ENCODE results near the gene USP31. TPM values are rescaled to one million over a fixed set of nuclear protein-coding genes. Genes with fewer than 3 reads are reported as not detected.
A peak's percentile ranks its signal among the peaks of the same experiment; 100 is the strongest.

The USP31 gene
- 12.9 and 21.3 TPM in 2 replicates for total RNA-seq

DNA sequence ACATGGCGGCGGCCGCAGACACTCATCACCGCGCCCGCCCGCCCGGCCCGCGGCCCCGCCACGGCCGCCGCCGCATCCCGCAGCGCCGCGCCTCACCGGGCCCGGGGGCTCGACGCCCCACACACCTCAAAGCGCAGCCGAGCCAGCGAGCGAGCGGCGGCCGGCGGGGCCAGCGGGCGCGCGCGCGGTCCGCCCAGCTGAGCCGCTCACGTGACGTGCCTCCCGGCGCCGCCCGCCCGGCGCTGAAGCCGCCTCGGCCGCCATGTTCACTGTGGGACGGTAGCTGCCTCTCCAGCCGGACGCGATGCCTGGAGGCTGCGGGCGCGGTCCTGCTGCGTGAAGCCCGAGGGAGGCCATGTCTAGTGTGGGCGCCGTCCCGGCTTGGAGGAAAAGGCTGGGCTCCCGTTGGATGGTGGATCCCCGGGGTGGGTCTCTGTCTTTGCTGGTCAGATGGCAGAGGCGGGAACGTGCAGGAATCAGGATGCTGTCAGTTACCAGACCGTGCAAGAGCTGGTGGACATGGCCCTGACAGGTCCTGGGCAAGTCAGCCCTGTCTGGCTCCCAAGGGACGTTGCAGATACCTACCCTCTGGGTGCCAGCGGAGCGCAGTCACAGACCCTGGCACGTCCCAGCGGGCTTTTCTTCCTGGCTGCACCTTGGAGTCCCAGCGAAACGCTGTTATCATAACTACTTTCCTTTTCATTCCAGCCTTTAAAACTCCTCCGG lies at the start of gene USP31:
Gene USP31 (minus strand): TSS at position 186 of the 726 bp plus-strand sequence. CDS start 182 bp downstream, at position 4.
- DNase-seq (ENCODE audit: low read depth, low spot score): peak; percentile 85

- DNase-seq (ENCODE audit: low read depth, low spot score): no peak
Measured at GRCh38 chr16:23196539-23196938, 47.3 kb upstream of the USP31 start.

GRCh38 chr16:23195366-23195978 lies 46.2 kb upstream of the USP31 start:
- DNase-seq (ENCODE audit: low read depth, low spot score): no peak

- DNase-seq (ENCODE audit: low read depth, low spot score): no peak
Measured at GRCh38 chr16:23194497-23195221, 45.4 kb upstream of the USP31 start.

GRCh38 chr16:23188911-23189310 lies 39.7 kb upstream of the USP31 start:
- no peak for DNase-seq (ENCODE audit: low read depth, low spot score)

DNA sequence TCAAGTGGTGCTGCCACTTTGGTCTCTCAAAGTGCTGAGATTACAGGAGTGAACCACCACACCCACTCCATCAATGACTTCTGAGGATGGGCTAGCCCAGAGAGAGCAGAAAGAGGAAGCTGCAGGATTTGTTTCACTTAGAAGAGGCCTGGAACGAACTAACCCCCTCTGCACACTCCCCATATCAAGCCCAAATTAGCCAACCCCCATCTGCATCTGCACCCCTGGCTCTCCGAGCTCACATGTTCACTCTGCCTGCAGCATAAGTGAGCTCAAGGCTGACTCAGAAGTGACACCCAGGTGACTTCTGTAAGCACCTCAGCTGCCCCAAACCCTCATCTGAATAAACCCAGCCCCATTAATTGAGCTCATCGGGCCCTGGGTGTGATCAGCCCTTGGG lies 38.1 kb upstream of the USP31 start:
- DNase-seq (ENCODE audit: low read depth, low spot score): no peak

DNA sequence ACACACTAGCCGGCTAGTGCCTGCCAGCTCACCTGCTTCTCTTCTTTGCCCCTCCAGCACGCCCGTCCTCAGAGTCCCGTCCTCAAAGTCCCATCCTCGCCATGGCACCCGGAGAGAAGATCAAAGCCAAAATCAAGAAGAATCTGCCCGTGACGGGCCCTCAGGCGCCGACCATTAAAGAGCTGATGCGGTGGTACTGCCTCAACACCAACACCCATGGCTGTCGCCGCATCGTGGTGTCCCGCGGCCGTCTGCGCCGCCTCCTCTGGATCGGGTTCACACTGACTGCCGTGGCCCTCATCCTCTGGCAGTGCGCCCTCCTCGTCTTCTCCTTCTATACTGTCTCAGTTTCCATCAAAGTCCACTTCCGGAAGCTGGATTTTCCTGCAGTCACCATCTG lies 36.9 kb upstream of the USP31 start:
- no peak for DNase-seq (ENCODE audit: low read depth, low spot score)

DNA sequence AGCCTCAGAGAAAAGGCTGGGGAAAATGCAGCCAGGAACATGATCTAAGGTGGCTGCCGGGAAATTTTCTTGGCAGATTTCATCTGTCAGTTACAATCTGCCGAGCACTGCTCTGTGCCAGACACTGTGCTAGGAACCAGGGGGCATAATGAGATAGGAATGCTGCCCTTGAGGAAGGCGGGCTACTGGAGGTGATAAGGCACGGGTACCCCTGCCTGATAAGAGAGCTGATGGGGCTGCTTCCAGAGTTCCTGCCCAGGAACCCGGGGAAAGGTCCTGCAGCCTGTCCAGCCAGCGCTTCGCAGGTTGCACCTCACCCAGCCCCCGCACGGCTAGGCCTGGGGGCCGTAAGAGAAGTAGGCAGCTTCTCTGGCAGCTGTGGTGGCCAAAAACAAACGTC lies 36.4 kb upstream of the USP31 start:
- no peak for DNase-seq (ENCODE audit: low read depth, low spot score)

- no peak for DNase-seq (ENCODE audit: low read depth, low spot score)
Measured at GRCh38 chr16:23183543-23183862, 34.3 kb upstream of the USP31 start.

DNA sequence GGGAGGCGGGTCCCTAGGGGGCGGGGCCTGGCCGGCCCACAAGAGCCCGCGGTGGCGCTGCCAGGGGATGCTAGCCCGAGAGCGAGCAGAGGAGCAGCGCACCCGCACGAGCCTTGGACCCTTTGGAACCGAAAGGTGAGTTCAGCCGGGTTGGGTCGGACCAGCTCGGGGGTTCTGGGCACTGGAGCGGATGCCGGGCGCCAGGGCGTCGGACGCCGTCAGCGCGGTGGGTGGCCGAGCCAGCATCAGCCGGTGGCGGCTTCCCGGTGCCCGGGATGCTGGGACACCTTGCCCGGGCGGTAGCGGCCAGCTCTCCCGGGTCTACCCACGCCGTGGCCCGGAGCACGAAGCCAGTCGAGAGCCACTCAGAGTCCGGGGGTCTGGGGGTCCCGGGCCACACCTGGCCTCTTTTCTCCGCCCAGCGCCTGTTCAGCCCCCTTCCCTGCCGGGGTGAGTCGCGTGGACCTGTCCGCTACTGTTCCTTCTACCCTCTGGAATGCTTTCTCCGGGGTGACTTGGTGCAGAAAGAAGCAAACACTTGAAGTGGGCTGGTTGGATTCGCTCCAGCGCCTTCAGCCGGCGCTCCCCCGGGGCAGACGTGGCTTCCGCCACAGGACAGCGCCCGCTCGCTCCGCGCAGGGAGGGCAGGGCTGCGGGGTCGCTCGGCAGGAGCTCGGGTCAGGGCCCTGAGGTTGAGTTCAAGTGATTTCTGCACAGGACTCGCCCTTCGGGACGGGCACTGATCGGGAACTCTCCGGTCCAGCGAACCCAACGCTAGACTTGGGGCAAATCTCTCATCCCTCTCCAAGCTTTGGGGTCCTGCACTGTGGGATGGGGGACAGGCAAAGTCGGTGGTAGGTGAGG lies 33.7 kb upstream of the USP31 start, which contains the start of gene SCNN1G:
Gene SCNN1G (plus strand): TSS at position 67 of the 864 bp plus-strand sequence. CDS start 3,527 bp downstream, outside the sequence.
- no peak for DNase-seq (ENCODE audit: low read depth, low spot score)

- DNase-seq (ENCODE audit: low read depth, low spot score): peak; percentile 11
Measured at GRCh38 chr16:23182206-23182678, 33.0 kb upstream of the USP31 start.

DNA sequence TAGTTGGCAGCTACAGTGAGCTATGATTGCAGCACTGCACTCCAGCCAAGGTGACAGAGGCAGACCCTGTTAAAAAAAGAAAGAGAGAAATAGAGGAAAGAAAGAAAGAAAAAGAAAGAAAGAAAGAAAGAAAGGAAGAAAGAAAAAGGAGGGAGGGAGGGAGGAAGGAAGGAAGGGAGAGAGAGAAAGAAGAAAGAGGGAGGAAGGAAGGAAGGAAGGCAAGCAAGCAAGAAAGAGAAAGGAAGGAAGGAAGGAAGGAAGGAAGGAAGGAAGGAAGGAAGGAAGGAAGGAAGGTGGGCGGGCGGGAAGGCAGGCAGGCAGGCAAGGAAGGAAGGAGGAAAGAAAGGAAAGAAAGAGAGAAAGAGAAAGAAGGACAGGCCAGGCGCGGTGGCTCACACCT lies 32.3 kb upstream of the USP31 start:
- no peak for DNase-seq (ENCODE audit: low read depth, low spot score)

GRCh38 chr16:23175651-23176050 lies 26.4 kb upstream of the USP31 start:
- DNase-seq (ENCODE audit: low read depth, low spot score): no peak

DNA sequence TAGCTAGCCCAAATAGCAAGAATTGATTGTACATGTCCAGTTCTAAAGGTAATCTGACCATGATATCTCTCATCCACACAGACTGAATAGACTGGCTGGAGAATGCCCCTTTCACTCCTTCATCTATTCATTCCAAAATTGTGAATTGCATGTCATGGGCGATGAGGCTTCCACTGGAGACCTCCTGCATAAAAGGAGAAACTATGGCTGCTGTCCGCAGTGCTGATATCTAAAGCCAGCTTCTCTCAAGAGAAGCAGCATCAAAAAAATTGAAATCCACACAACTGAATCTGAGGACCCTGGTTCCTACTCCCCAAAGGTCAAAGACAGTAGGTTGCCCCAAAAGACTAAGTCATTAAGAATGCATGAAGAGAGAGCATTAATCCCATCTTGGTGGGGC lies 25.4 kb upstream of the USP31 start:
- no peak for DNase-seq (ENCODE audit: low read depth, low spot score)

DNA sequence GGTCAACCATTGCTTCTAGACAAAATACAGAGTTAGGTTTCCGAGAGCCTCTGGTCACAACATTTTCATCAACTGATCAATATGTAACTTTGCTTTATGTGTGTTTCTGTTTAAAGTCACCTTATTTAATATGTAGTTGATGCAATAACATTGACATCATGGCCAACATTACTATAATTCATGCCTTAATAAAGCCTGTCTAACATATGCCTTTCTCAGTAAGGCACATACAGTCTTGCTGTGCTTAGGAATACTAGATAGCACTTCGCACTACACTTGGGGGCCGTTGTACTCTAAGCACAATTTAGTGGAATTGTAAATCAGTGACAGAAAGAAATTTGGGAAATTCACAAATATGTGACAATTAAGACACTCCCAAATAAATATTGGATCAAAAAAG lies 23.7 kb upstream of the USP31 start:
- no peak for DNase-seq (ENCODE audit: low read depth, low spot score)

DNA sequence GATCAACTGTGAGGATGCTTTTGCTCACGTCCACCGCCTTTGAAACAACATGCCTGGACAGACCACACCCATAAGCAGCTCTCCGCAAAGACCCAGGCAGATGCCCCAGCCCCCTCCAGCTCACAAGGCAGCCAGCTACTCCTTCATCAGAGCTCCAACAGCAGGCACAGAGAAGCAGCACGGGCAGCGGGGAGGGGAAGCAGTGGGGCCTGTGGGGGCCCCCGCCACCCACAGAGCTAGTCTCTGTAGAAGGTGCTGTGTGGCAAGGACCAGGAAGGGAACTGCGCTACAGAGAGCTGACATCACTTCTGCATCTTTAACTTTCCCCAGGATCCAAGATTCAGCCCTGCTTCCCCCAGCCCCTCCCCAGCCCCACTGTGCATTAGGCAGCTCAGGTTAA lies 23.3 kb upstream of the USP31 start:
- no peak for DNase-seq (ENCODE audit: low read depth, low spot score)

GRCh38 chr16:23164736-23165135 lies 15.5 kb upstream of the USP31 start:
- no peak for DNase-seq (ENCODE audit: low read depth, low spot score)

GRCh38 chr16:23163921-23164320 lies 14.7 kb upstream of the USP31 start:
- no peak for DNase-seq (ENCODE audit: low read depth, low spot score)

DNA sequence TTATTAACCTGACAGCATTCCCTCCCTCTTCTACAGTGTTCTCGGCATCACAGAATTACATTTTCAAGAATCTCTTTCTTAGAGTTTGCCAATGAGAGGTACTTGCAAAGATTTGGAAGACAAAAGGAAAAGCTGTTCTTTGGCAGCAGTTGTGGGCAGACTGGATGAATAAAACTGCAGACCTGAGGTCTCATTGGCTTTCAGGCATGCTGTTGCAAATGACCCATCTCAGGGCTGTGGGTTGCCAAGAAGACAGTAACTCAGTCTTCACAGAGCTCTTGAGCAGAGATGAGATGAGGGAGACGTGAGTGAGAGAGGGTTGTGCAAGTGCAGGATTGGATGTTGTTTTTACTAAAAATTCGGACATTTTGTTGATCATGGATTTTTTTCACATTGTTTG lies 11.3 kb upstream of the USP31 start:
- DNase-seq (ENCODE audit: low read depth, low spot score): no peak

DNA sequence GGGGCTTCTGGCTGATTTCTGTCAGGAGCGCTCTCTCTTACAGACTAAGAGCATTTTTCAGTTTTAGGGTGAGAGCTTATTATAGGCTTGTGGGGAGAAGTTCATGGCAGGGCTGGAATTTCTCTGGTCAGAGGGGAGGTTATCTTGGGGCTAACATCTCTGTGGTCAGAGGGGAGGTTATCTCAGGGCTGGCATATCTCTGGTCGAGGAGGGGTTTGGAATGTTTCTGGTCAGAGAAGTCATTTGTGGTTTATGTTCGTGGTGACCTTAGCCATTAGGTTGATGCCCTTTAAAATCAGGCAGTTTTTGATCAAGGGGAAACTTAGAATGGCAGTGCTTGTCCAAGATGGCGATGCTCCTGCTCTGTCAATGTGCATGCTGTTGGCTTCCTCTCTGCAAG lies 10.8 kb upstream of the USP31 start:
- DNase-seq (ENCODE audit: low read depth, low spot score): no peak

DNA sequence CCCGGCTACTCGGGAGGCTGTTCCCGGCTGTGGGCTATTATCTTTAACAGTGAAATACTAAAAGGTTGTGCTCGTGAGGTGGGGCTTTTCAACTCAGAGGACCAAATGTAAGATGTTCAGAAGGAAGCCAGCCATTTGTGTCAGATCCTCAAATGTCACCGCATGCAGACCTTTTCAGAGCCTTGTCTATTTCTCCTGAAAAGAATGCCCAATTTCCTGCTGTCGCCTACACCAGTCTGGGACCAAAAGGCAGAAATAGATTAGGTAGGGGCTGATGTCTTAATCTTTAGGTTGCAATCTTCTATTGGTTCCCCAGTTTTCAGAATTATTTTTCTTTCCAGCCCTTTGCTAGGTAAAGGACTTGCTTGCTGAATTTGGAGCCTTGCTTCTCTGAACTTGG lies 8.9 kb upstream of the USP31 start:
- DNase-seq (ENCODE audit: low read depth, low spot score): no peak
